CD14-positive monocyte (primary cell): ENCODE measurements around the gene FOXJ2. TPM values are rescaled to one million over a fixed set of nuclear protein-coding genes. Genes with fewer than 3 reads are reported as not detected.
"Not testable (repeated sequence)": the region's sequence is repeated elsewhere in the genome, so short reads cannot be mapped to it uniquely, and the experiment has no call there.

Experiments used
- DNase-seq, 3 donors: peaks; one replicate each; pipeline ENCODE4 v3.0.0-alpha.2; 2011 to 2022
- H2AFZ ChIP-seq: 2 replicates; pipeline ENCODE4 v1.6.0; 2012; ENCODE audit warnings: mild to moderate bottlenecking, low read depth, low read length, inconsistent platforms; ENCODE audit not compliant: insufficient read depth, poor library complexity, severe bottlenecking
- H3K27ac ChIP-seq, 2 donors: 1 replicate in 1 of 2; 2 replicates in 1 of 2; pipeline ENCODE4 v1.5.1; 2012 to 2013; ENCODE audit warnings: low read length in 2 of 2, control low read depth in 1 of 2, inconsistent platforms in 1 of 2, low read depth in 1 of 2, mild to moderate bottlenecking in 1 of 2
- H3K27me3 ChIP-seq, 2 donors: one replicate each; pipeline versions ENCODE4 v1.6.0 to v1.6.1; 2011 to 2013; ENCODE audit warnings: low read length in 2 of 2; ENCODE audit not compliant: control insufficient read depth in 2 of 2, insufficient read depth in 2 of 2
- H3K36me3 ChIP-seq, 2 donors: replicated peaks in 1 of 2; 1 replicate in 1 of 2; 2 replicates in 1 of 2; pipeline versions ENCODE4 v1.5.1 to v1.6.1; 2012 to 2013; ENCODE audit warnings: low read length in 2 of 2, control low read depth in 1 of 2, inconsistent platforms in 1 of 2, mild to moderate bottlenecking in 1 of 2; ENCODE audit not compliant: insufficient read depth in 2 of 2, control insufficient read depth in 1 of 2
- H3K4me1 ChIP-seq, 2 donors: 1 replicate in 1 of 2; 2 replicates in 1 of 2; pipeline versions ENCODE4 v1.5.1 to v1.6.1; 2012 to 2013; ENCODE audit warnings: low read length in 2 of 2, control low read depth in 1 of 2, inconsistent platforms in 1 of 2, mild to moderate bottlenecking in 1 of 2, moderate library complexity in 1 of 2; ENCODE audit not compliant: insufficient read depth in 2 of 2, control insufficient read depth in 1 of 2
- H3K4me2 ChIP-seq: replicated peaks from 2 replicates; pipeline ENCODE3; 2012; ENCODE audit warnings: low read length, moderate library complexity, mild to moderate bottlenecking; ENCODE audit not compliant: poor library complexity, severe bottlenecking; ENCODE audit errors: extremely low read depth
- H3K4me3 ChIP-seq, 3 experiments: fragments of 200-600 bp in 1 of 3; sonication (generic) in 1 of 3; replicated peaks in 1 of 3; 1 replicate in 2 of 3; 2 replicates in 1 of 3; pipeline ENCODE4 v1.5.1; 2011 to 2013; ENCODE audit warnings: low read length in 3 of 3, mild to moderate bottlenecking in 3 of 3, control low read depth in 2 of 3, low read depth in 2 of 3, inconsistent platforms in 1 of 3, moderate library complexity in 1 of 3
- H3K79me2 ChIP-seq: 2 replicates; pipeline ENCODE4 v1.6.0; 2012; ENCODE audit warnings: mild to moderate bottlenecking, control low read depth, inconsistent platforms, low read length, moderate library complexity; ENCODE audit not compliant: insufficient read depth
- H3K9ac ChIP-seq: 2 replicates; pipeline ENCODE4 v1.6.0; 2017; ENCODE audit warnings: low read length, mild to moderate bottlenecking; ENCODE audit not compliant: insufficient read depth, poor library complexity, severe bottlenecking
- H3K9me3 ChIP-seq, 2 donors: replicated peaks in 1 of 2; 1 replicate in 1 of 2; 2 replicates in 1 of 2; pipeline versions ENCODE4 v1.5.1 to v1.6.1; 2012 to 2013; ENCODE audit warnings: low read length in 2 of 2, control low read depth in 1 of 2; ENCODE audit not compliant: control insufficient read depth in 1 of 2, insufficient read depth in 1 of 2
- H4K20me1 ChIP-seq: 2 replicates; pipeline ENCODE4 v1.6.0; 2012; ENCODE audit warnings: mild to moderate bottlenecking, low read length, control low read depth, moderate library complexity; ENCODE audit not compliant: insufficient read depth
- H3K27ac Mint-ChIP-seq, 7 donors: one replicate each; pipeline ENCODE4 v1.8.0; 2020; ENCODE audit warnings: mild to moderate bottlenecking in 7 of 7, mixed read lengths in 7 of 7, moderate library complexity in 6 of 7, inconsistent platforms in 2 of 7
- H3K27me3 Mint-ChIP-seq, 3 donors: one replicate each; pipeline ENCODE4 v1.8.0; 2021 to 2022; ENCODE audit warnings: low read depth in 3 of 3, mild to moderate bottlenecking in 3 of 3, mixed read lengths in 3 of 3, moderate library complexity in 3 of 3, inconsistent platforms in 1 of 3
- H3K36me3 Mint-ChIP-seq, 2 donors: one replicate each; pipeline ENCODE4 v1.8.0; 2020; ENCODE audit warnings: mixed read lengths in 2 of 2, inconsistent platforms in 1 of 2, mild to moderate bottlenecking in 1 of 2
- H3K4me1 Mint-ChIP-seq: one replicate; pipeline ENCODE4 v1.8.0; 2020; ENCODE audit warnings: mild to moderate bottlenecking, mixed read lengths
- H3K4me3 Mint-ChIP-seq, 2 donors: one replicate each; pipeline ENCODE4 v1.8.0; 2020; ENCODE audit warnings: mild to moderate bottlenecking in 2 of 2, mixed read lengths in 2 of 2, moderate library complexity in 1 of 2
- H3K9me3 Mint-ChIP-seq, 7 donors: one replicate each; pipeline ENCODE4 v1.8.0; 2020 to 2022; ENCODE audit warnings: mixed read lengths in 7 of 7, mild to moderate bottlenecking in 6 of 7, moderate library complexity in 6 of 7, inconsistent platforms in 2 of 7
- CTCF ChIP-seq: fragments of 200-600 bp; IDR thresholded peaks from one replicate; pipeline ENCODE4 v1.8.0; 2022; ENCODE audit warnings: antibody characterized with exemption, mild to moderate bottlenecking
- WGBS: methylation state at CpG from one replicate; pipeline ENCODE4 v1.1.5; 2013; ENCODE audit warnings: missing lambda C conversion rate; ENCODE audit not compliant: insufficient coverage; 5-methylcytosine and 5-hydroxymethylcytosine counted together
- intact Hi-C, 2 donors: fragments of 100-400 bp; cut with micrococcal nuclease; formaldehyde crosslinking; loops; one replicate each; pipeline versions ENCODE4 v1.15.0 to v1.15.1; 2023
- polyA plus RNA-seq, 3 donors: library from polyadenylated mRNA; depleted of rRNA in 1 of 3; unstranded in 2 of 3; stranded (reverse) in 1 of 3; fragments of 300-500 nt in 2 of 3; fragments of >200 nt in 1 of 3; fragmentation: Illumina TruSeq in 2 of 3; gene quantifications; 1 replicate in 2 of 3; 2 replicates in 1 of 3; pipeline ENCODE4 v1.2.3, GENCODE V29; 2012 to 2021

Gene FOXJ2
- polyA plus RNA-seq, 3 donors, result 4.9 to 15.0 (median 7.4) TPM

GRCh38 chr12:8069582-8069981, 37.1 kb downstream of the FOXJ2 start:
- Mint-ChIP-seq H3K4me1 (peaks cover 66% of the 10 kb centered on the region), H3K9me3 (peaks cover 0 to 2% (median 0%) of the 10 kb centered on the region in 7 donors), H3K27ac (peak overlapping the region; percentile 85 to 95 (median 91)), H3K4me3 (peak overlapping the region in 1 of 2 donors; percentile 42), H3K36me3 (peaks cover 0 to 2% of the 10 kb centered on the region in 2 donors), H3K27me3 (no peaks in the 10 kb centered on the region)
- Histone ChIP-seq H3K27me3 (no peaks in the 10 kb centered on the region), H3K4me1 (peaks cover 72 to 85% of the 10 kb centered on the region in 2 donors), H3K4me3 (peak overlapping the region in 1 of 3 experiments; percentile 52), H2AFZ (no peak overlapping the region), H3K9me3 (no peaks in the 10 kb centered on the region), H3K4me2 (peak overlapping the region; percentile 55), H4K20me1 (no peaks in the 10 kb centered on the region), H3K79me2 (peaks cover 13% of the 10 kb centered on the region), H3K36me3 (no peaks in the 10 kb centered on the region), H3K9ac (no peak overlapping the region), H3K27ac (peak overlapping the region; percentile 65 to 80)
- DNase-seq, result peak in 2 of 3 donors; percentile 26 to 44
- TF ChIP-seq CTCF, result no peak
- intact Hi-C loops, result no loop called here

DNA sequence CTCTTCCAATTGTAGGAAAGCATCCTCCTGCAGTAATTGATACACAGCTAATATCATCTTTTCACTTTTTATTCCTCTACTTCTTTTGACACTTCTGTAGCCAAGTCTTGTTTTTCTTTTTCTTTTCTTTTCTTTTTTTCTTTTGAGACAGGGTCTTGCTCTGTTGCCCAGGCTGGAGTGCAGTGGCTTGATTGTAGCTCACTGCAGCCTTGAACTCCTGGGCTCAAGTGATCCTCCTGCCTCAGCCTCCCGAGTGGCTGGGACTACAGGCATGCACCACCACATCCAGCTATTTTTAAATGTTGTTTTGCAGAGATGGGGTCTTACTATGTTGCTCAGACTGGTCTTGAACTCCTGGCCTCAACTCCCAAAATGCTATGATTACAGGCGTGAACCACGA, 39.3 kb downstream of the FOXJ2 start:
- H3K9me3 ChIP-seq, H2AFZ ChIP-seq, H3K27me3 Mint-ChIP-seq, intact Hi-C loops, H3K9ac ChIP-seq, H3K36me3 Mint-ChIP-seq, H3K9me3 Mint-ChIP-seq, DNase-seq, H3K79me2 ChIP-seq, H3K4me3 ChIP-seq, H3K36me3 ChIP-seq, H3K27me3 ChIP-seq, H3K4me2 ChIP-seq, H4K20me1 ChIP-seq, H3K27ac ChIP-seq, H3K4me3 Mint-ChIP-seq: not testable (repeated sequence)
- Mint-ChIP-seq H3K4me1 (peaks cover 53% of the 10 kb centered on the region), H3K27ac (peak overlapping the region in 6 of 7 donors; percentile 14 to 67 (median 32))
- no CpG with 5 or more reads among the region's 3 CpGs for WGBS
- peaks cover 56 to 78% of the 10 kb centered on the region in 2 donors for H3K4me1 ChIP-seq
